H1 (cell line): ENCODE results near the gene DEK. TPM values are rescaled to one million over a fixed set of nuclear protein-coding genes. Genes with fewer than 3 reads are reported as not detected.

ENCODE experiments used
- CTCF ChIA-PET: fragments of 300-600 bp; sonication (Branson Sonifier 250); formaldehyde crosslinking; loops from one replicate; lab custom pipeline; 2021; ENCODE audit not compliant: partially characterized antibody; lab: Charles Lee
- POLR2A ChIA-PET: fragments of 300-600 bp; sonication (Branson Sonifier 250); formaldehyde crosslinking; loops from one replicate; lab custom pipeline; 2021; ENCODE audit warnings: inconsistent platforms; ENCODE audit not compliant: partially characterized antibody; lab: Charles Lee
- DNase-seq, 2 experiments: peaks; one replicate each; pipeline versions ENCODE4 v3.0.0 to v3.0.0-alpha.2; 2010 to 2022; ENCODE audit warnings: low spot score in 2 of 2, low read depth in 1 of 2, mixed read lengths in 1 of 2
- FAIRE-seq: peaks from 2 replicates; lab custom pipeline; 2011; peaks lifted over from hg19 to GRCh38; lab: Jason Lieb, UNC
- H2AFZ ChIP-seq: 2 replicates; pipeline ENCODE4 v1.8.1; 2012; ENCODE audit warnings: low read length, inconsistent platforms
- H2AK5ac ChIP-seq: 2 replicates; pipeline ENCODE4 v1.6.1; 2013; ENCODE audit warnings: low read depth, low read length
- H2BK120ac ChIP-seq: replicated peaks from 2 replicates; pipeline ENCODE3; 2013; ENCODE audit warnings: low read depth, low read length, inconsistent platforms
- H2BK12ac ChIP-seq: 2 replicates; pipeline ENCODE4 v1.6.1; 2013; ENCODE audit warnings: low read depth, low read length
- H2BK15ac ChIP-seq: 2 replicates; pipeline ENCODE4 v1.6.1; 2013; ENCODE audit warnings: low read length
- H2BK20ac ChIP-seq: 2 replicates; pipeline ENCODE4 v1.6.1; 2013; ENCODE audit warnings: low read length
- H2BK5ac ChIP-seq: 2 replicates; pipeline ENCODE4 v1.6.1; 2013; ENCODE audit warnings: low read depth, low read length
- H3K14ac ChIP-seq: 2 replicates; pipeline ENCODE4 v1.6.1; 2013; ENCODE audit warnings: inconsistent platforms; ENCODE audit not compliant: insufficient read length
- H3K18ac ChIP-seq: 2 replicates; pipeline ENCODE4 v1.6.1; 2013; ENCODE audit warnings: low read length; ENCODE audit errors: extremely low read depth
- H3K23ac ChIP-seq: 2 replicates; pipeline ENCODE4 v1.6.1; 2013; ENCODE audit warnings: inconsistent platforms; ENCODE audit not compliant: insufficient read length
- H3K23me2 ChIP-seq: 2 replicates; pipeline ENCODE4 v1.6.1; 2013; ENCODE audit warnings: low read depth, low read length
- H3K27ac ChIP-seq: 2 replicates; pipeline ENCODE4 v1.6.1; 2011; ENCODE audit warnings: low read depth, low read length, inconsistent platforms
- H3K27me3 ChIP-seq, 4 experiments: replicated peaks in 1 of 4; 1 replicate in 1 of 4; 2 replicates in 3 of 4; pipeline versions ENCODE4 v1.6.1 to v1.8.1; 2011 to 2013; ENCODE audit warnings: low read length in 3 of 4, mild to moderate bottlenecking in 3 of 4, inconsistent platforms in 2 of 4, mixed read lengths in 2 of 4, moderate library complexity in 1 of 4; ENCODE audit not compliant: control insufficient read depth in 3 of 4, insufficient read depth in 3 of 4; ENCODE audit errors: extremely low read depth in 1 of 4
- H3K36me3 ChIP-seq, 4 experiments: 2 replicates each; pipeline versions ENCODE4 v1.6.1 to v1.8.1; 2011 to 2013; ENCODE audit warnings: mild to moderate bottlenecking in 4 of 4, low read length in 3 of 4, moderate library complexity in 2 of 4, control low read depth in 1 of 4, inconsistent platforms in 1 of 4; ENCODE audit not compliant: insufficient read depth in 4 of 4, control insufficient read depth in 2 of 4
- H3K4ac ChIP-seq: replicated peaks from 2 replicates; pipeline ENCODE3; 2013; ENCODE audit warnings: low read length, low read depth, mixed read lengths, inconsistent platforms; ENCODE audit not compliant: insufficient read length
- H3K4me1 ChIP-seq, 4 experiments: replicated peaks in 1 of 4; 1 replicate in 1 of 4; 2 replicates in 3 of 4; pipeline versions ENCODE4 v1.6.1 to v1.8.1; 2011 to 2013; ENCODE audit warnings: low read length in 3 of 4, inconsistent platforms in 2 of 4, mixed read lengths in 1 of 4; ENCODE audit not compliant: insufficient read depth in 4 of 4, control insufficient read depth in 3 of 4
- H3K4me2 ChIP-seq, 2 experiments: 2 replicates each; pipeline versions ENCODE4 v1.6.1 to v1.8.1; 2011 to 2013; ENCODE audit warnings: low read depth in 2 of 2, low read length in 2 of 2, control low read depth in 1 of 2, inconsistent platforms in 1 of 2, mild to moderate bottlenecking in 1 of 2; ENCODE audit not compliant: insufficient read depth in 1 of 2
- H3K4me3 ChIP-seq, 4 experiments: fragments of 200-600, 300-600 bp in 1 of 4; sonication (generic), shearing (Covaris generic), sonication (Bioruptor Twin) in 1 of 4; 2 replicates each; pipeline versions ENCODE4 v1.5.1 to v1.8.1; 2011 to 2016; ENCODE audit warnings: low read length in 4 of 4, low read depth in 3 of 4, control low read depth in 2 of 4, inconsistent platforms in 2 of 4, mild to moderate bottlenecking in 2 of 4, mixed read lengths in 1 of 4, moderate library complexity in 1 of 4; ENCODE audit not compliant: insufficient read depth in 2 of 4; ENCODE audit errors: extremely low read depth in 1 of 4
- H3K56ac ChIP-seq: replicated peaks from 2 replicates; pipeline ENCODE3; 2013; ENCODE audit warnings: low read depth, mild to moderate bottlenecking, mixed read lengths, low read length, inconsistent platforms; ENCODE audit not compliant: insufficient read length
- H3K79me1 ChIP-seq: 2 replicates; pipeline ENCODE4 v1.6.1; 2013; ENCODE audit warnings: low read depth, low read length, control low read depth
- H3K79me2 ChIP-seq, 2 experiments: 2 replicates each; pipeline versions ENCODE4 v1.6.1 to v1.8.1; 2012 to 2013; ENCODE audit warnings: low read length in 2 of 2, mild to moderate bottlenecking in 2 of 2, inconsistent platforms in 1 of 2; ENCODE audit not compliant: insufficient read depth in 2 of 2, control insufficient read depth in 1 of 2
- H3K9ac ChIP-seq, 4 experiments: replicated peaks in 1 of 4; 1 replicate in 1 of 4; 2 replicates in 3 of 4; pipeline versions ENCODE4 v1.6.1 to v1.8.1; 2011 to 2013; ENCODE audit warnings: low read depth in 3 of 4, low read length in 3 of 4, control low read depth in 2 of 4, mild to moderate bottlenecking in 2 of 4, moderate library complexity in 2 of 4, inconsistent platforms in 1 of 4; ENCODE audit errors: extremely low read depth in 1 of 4
- H3K9me3 ChIP-seq, 2 experiments: 2 replicates each; pipeline versions ENCODE4 v1.6.1 to v1.8.1; 2012 to 2013; ENCODE audit warnings: mild to moderate bottlenecking in 2 of 2, moderate library complexity in 2 of 2, control low read depth in 1 of 2, inconsistent platforms in 1 of 2, low read depth in 1 of 2, low read length in 1 of 2, mixed read lengths in 1 of 2; ENCODE audit not compliant: insufficient read depth in 2 of 2
- H4K20me1 ChIP-seq, 2 experiments: replicated peaks in 1 of 2; 2 replicates each; pipeline versions ENCODE3 to v1.8.1; 2011 to 2013; ENCODE audit warnings: inconsistent platforms in 2 of 2, low read length in 2 of 2, mild to moderate bottlenecking in 1 of 2; ENCODE audit not compliant: insufficient read depth in 2 of 2, control insufficient read depth in 1 of 2
- H4K5ac ChIP-seq: 2 replicates; pipeline ENCODE4 v1.6.1; 2013; ENCODE audit warnings: low read length, low read depth, mixed read lengths, inconsistent platforms; ENCODE audit not compliant: insufficient read length
- H4K8ac ChIP-seq: 2 replicates; pipeline ENCODE4 v1.8.0; 2013; ENCODE audit warnings: mild to moderate bottlenecking, moderate library complexity, low read length, inconsistent platforms; ENCODE audit not compliant: insufficient read depth; ENCODE audit errors: extremely low read depth
- H4K91ac ChIP-seq: replicated peaks from 2 replicates; pipeline ENCODE3; 2013; ENCODE audit warnings: low read length, mixed read lengths, inconsistent platforms; ENCODE audit not compliant: insufficient read length
- BACH1 ChIP-seq: IDR thresholded peaks from 2 replicates; pipeline ENCODE4 v1.6.1; 2012; ENCODE audit warnings: low read length, improper control_type of control experiment
- CEBPB ChIP-seq: IDR thresholded peaks from 2 replicates; pipeline ENCODE4 v1.6.1; 2012; ENCODE audit warnings: low read depth, low read length
- GABPA ChIP-seq: IDR thresholded peaks from 2 replicates; pipeline ENCODE4 v1.6.1; 2011; ENCODE audit warnings: mild to moderate bottlenecking, low read length, moderate library complexity, borderline replicate concordance; ENCODE audit not compliant: insufficient read depth
- JUN ChIP-seq: IDR thresholded peaks from 2 replicates; pipeline ENCODE4 v1.6.1; 2011; ENCODE audit warnings: low read depth, mild to moderate bottlenecking, improper control_type of control experiment, low read length
- KDM1A ChIP-seq: fragments of 200-600, 300-600 bp; sonication (generic); IDR thresholded peaks from 2 replicates; pipeline ENCODE4 v1.7.1; 2016; ENCODE audit warnings: mild to moderate bottlenecking, low read length, borderline replicate concordance
- KDM5A ChIP-seq: fragments of 200-600 bp; IDR thresholded peaks from 2 replicates; pipeline ENCODE4 v1.7.1; 2012; ENCODE audit warnings: mild to moderate bottlenecking, low read length, inconsistent platforms, mixed read lengths
- PHF8 ChIP-seq: fragments of 200-600 bp; sonication (generic); conservative IDR thresholded peaks from 2 replicates; pipeline ENCODE4 v1.7.1; 2012; ENCODE audit warnings: low read depth, mild to moderate bottlenecking, inconsistent platforms, low read length, moderate library complexity
- RXRA ChIP-seq: IDR thresholded peaks from 2 replicates; pipeline ENCODE4 v1.6.1; 2011; ENCODE audit warnings: low read depth, mild to moderate bottlenecking, low read length, moderate library complexity; ENCODE audit not compliant: insufficient read depth
- SIX5 ChIP-seq: IDR thresholded peaks from 2 replicates; pipeline ENCODE4 v1.6.1; 2011; ENCODE audit warnings: mild to moderate bottlenecking, low read depth, low read length
- SP4 ChIP-seq: IDR thresholded peaks from 2 replicates; pipeline ENCODE4 v1.6.1; 2012; ENCODE audit warnings: low read length, inconsistent platforms
- TBP ChIP-seq: IDR thresholded peaks from 2 replicates; pipeline ENCODE4 v1.6.1; 2011; ENCODE audit warnings: low read depth, low read length, improper control_type of control experiment
- WGBS, 2 experiments: shearing (Covaris generic) in 1 of 2; methylation state at CpG; one replicate each; pipeline versions ENCODE4 v1.1.6 to v1.1.7; 2013 to 2015; ENCODE audit warnings: low lambda C conversion rate in 2 of 2, mixed read lengths in 2 of 2, inconsistent platforms in 1 of 2, low coverage in 1 of 2, missing lambda C conversion rate in 1 of 2; ENCODE audit not compliant: insufficient replicate concordance in 2 of 2, insufficient coverage in 1 of 2, insufficient read length in 1 of 2; ENCODE audit errors: extremely low coverage in 1 of 2, missing lambda C conversion rate in 1 of 2; 5-methylcytosine and 5-hydroxymethylcytosine counted together
- polyA plus RNA-seq, 7 experiments: library from polyadenylated mRNA; depleted of rRNA in 3 of 7; stranded (reverse) in 5 of 7; unstranded in 2 of 7; fragments of >200 nt in 5 of 7; fragments of 200-250 nt in 2 of 7; gene quantifications; 1 replicate in 5 of 7; 2 replicates in 1 of 7; 4 replicates in 1 of 7; pipeline versions ENCODE4 v1.2.1 to v1.2.3, GENCODE V29; 2011 to 2013; ENCODE audit warnings: missing spikeins in 2 of 7, mixed read lengths in 2 of 7
- total RNA-seq: library from RNA; stranded (reverse); fragmentation: NEBNext Ultra II Directional; extraction: Animal tissue kit (Norgen Biotek cat#: 25700); gene quantifications from 2 replicates; pipeline ENCODE4 v1.2.1, GENCODE V29; 2021
- TF ChIP-seq, protein P1 (sequence below): IDR thresholded peaks from 2 replicates; pipeline ENCODE4 v1.6.1; 2012; ENCODE audit warnings: low read length, inconsistent platforms

Gene DEK
- total and polyA plus RNA-seq, 2 of the 8 experiments (the other 6 are each of a cell fraction or from before 2014, with no cell fraction given), result 40.0 to 228 TPM

DNA sequence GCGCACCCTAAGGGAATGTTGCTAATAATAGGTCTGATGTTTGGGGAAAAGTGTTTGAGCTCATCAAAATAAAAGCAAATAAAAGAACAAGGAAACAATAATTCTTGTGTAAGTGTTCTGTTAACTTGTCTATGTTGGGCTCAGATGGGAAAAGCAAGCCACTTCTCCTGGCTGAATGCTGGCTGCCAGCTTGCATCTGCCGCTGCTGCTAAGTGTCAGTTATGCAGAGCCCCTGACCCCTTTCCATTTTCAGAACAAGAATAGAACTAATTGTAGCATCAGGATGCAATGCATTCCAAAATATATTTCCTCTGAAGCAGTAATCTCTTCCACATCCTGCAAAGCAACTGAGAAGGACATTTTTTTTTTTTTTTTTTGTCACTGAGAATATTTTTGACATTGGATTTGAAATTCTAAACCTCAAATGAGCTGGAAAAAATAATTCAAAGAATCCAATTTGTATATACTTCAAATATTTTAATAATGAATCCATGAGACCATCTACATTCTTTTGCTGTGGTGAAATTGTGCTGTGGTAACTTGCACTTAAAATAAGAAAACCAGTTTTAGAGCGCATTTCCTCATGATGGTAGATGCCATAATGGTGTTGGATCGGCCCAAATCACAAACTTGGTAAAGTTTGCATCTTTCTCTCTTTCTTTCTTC is 43.9 kb upstream of the DEK start:
- Histone ChIP-seq H3K4me3 (no peak overlapping the region), H3K56ac (no peak overlapping the region), H2BK120ac (no peak overlapping the region), H3K36me3 (no peaks in the 10 kb centered on the region), H3K4me1 (peaks cover 0 to 6% (median 5%) of the 10 kb centered on the region in 4 experiments; a peak in 5 of 7 replicates), H3K4me2 (no peak overlapping the region), H4K20me1 (no peaks in the 10 kb centered on the region), H2BK5ac (no peak overlapping the region), H3K18ac (no peak overlapping the region), H3K23me2 (peaks cover 1% of the 10 kb centered on the region; the same call in 1 of the 2 replicates), H2AK5ac (no peak overlapping the region), H3K4ac (no peak overlapping the region), H2BK12ac (no peak overlapping the region; the same call in 1 of the 2 replicates), H3K79me1 (no peaks in the 10 kb centered on the region), H4K8ac (no peak overlapping the region), H3K27me3 (no peaks in the 10 kb centered on the region), H2BK15ac (no peak overlapping the region), H3K14ac (no peak overlapping the region), H2BK20ac (no peak overlapping the region), H3K27ac (no peak overlapping the region), H2AFZ (no peak overlapping the region), H4K91ac (no peak overlapping the region), H3K9ac (no peak overlapping the region), H3K23ac (no peak overlapping the region), H4K5ac (no peak overlapping the region), H3K9me3 (peaks cover 7 to 13% of the 10 kb centered on the region in 2 experiments; a peak in 2 of 4 replicates), H3K79me2 (no peaks in the 10 kb centered on the region)
- CTCF ChIA-PET, result interaction anchor here (1.3 kb wide), 2 partner anchors 182 to 196 kb away, joined by 3 to 7 read pairs; no protein-coding TSS in a partner anchor
- 96% methylated on average over 4 of the region's 4 CpGs; no CpG with 5 or more reads in 1 of the 2 experiments for WGBS, 2 experiments
- no peak for DNase-seq
- no peak for FAIRE-seq
- POLR2A ChIA-PET, result no interaction called here
- TF ChIP-seq PHF8, result no peak
- TF ChIP-seq KDM5A, result no peak
- TF ChIP-seq SIX5, result no peak
- no peak for TF ChIP-seq RXRA
- TF ChIP-seq BACH1, result no peak
- no peak for TF ChIP-seq JUN
- no peak for TF ChIP-seq TBP
- no peak for TF ChIP-seq KDM1A
- TF ChIP-seq, protein P1, sequence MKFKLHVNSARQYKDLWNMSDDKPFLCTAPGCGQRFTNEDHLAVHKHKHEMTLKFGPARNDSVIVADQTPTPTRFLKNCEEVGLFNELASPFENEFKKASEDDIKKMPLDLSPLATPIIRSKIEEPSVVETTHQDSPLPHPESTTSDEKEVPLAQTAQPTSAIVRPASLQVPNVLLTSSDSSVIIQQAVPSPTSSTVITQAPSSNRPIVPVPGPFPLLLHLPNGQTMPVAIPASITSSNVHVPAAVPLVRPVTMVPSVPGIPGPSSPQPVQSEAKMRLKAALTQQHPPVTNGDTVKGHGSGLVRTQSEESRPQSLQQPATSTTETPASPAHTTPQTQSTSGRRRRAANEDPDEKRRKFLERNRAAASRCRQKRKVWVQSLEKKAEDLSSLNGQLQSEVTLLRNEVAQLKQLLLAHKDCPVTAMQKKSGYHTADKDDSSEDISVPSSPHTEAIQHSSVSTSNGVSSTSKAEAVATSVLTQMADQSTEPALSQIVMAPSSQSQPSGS, result no peak
- TF ChIP-seq CEBPB, result no peak
- no peak for TF ChIP-seq SP4
- no peak for TF ChIP-seq GABPA
